ENCODE measurements around the gene NBL1. TPM values are rescaled to one million over a fixed set of nuclear protein-coding genes. Genes with fewer than 3 reads are reported as not detected.
A peak's percentile ranks its signal among the peaks of the same experiment; 100 is the strongest.

The NBL1 gene
- total and polyA plus RNA-seq, 9 of the 15 experiments (the other 6 are each of a cell fraction or from before 2014, with no cell fraction given): 0.10 to 3.7 (median 1.8) TPM; not detected in 1

DNA sequence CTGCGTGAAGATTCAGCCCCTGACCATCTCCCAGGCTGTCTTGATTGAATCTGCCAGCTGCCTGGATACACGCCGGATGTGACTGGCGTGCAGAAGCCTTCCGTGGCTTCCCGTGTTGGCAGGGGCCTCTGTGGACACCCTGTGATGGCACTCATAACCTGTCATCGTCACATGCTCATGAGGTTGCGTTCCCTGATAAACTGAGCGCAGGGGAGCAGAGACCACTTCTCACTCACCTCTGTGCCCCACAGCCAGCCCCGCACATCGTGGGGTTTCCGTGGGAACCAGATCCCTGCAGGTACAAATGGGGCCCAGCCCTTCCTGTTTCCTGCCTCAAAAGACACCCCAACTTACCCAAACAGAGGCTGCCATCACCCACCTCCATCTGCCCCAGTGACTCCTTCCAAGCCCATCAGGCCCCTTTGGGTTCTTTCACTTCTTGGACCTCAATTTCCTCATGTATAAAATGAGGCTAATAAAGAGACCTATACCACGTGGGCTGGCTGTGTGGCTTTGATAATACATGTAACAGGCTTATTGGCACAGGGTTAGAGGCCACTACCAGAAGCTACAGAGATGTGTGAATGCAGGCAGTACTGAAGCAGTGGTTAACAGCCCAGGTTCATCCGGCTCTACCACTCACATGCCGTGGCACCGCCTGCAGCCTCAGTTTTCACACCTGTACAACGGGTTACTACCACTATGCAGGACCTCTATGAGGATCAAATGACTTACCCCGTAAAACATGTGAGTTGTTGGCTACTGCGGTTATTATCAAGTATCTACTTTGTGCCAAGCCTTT is 44.1 kb downstream of the NBL1 start:
- H3K79me2 ChIP-seq (ENCODE audit: control insufficient read depth, insufficient read depth, low read length): no peaks in the 10 kb centered on the region
- H4K20me1 ChIP-seq (replicated peaks; ENCODE audit: control insufficient read depth, insufficient read depth, low read length): no peaks in the 10 kb centered on the region
- ChIA-PET POLR2A (interaction anchor here (1.4 kb wide), 1 partner anchor 10 kb away, joined by 3 read pairs; no protein-coding TSS in a partner anchor), CTCF (ENCODE audit: low intra/inter-chr PET ratio) (no interaction called here)
- FAIRE-seq: no peak
- no peak for DNase-seq (ENCODE audit: extremely low read depth in 1 of 4, low spot score in 3 of 4)
- ATAC-seq: no peak
- H3K27ac ChIP-seq (ENCODE audit: extremely low read depth, low read depth, low read length): no peak overlapping the region
- H3K27me3 ChIP-seq (ENCODE audit: control insufficient read depth in 2 of 2, insufficient read depth in 2 of 2, low read length in 2 of 2): peaks cover 7 to 36% of the 10 kb centered on the region in 2 experiments; a peak in 4 of 5 replicates
- no peak overlapping the region for H3K4me3 ChIP-seq
- H3K9me3 ChIP-seq (replicated peaks; ENCODE audit: control insufficient read depth, insufficient read depth, low read depth, low read length): no peaks in the 10 kb centered on the region
- TF ChIP-seq RBM25 (IDR thresholded peaks at IDR 0.05; ENCODE audit: low read depth, low read length, severe bottlenecking): peak; percentile 68
- TF ChIP-seq, protein P1, sequence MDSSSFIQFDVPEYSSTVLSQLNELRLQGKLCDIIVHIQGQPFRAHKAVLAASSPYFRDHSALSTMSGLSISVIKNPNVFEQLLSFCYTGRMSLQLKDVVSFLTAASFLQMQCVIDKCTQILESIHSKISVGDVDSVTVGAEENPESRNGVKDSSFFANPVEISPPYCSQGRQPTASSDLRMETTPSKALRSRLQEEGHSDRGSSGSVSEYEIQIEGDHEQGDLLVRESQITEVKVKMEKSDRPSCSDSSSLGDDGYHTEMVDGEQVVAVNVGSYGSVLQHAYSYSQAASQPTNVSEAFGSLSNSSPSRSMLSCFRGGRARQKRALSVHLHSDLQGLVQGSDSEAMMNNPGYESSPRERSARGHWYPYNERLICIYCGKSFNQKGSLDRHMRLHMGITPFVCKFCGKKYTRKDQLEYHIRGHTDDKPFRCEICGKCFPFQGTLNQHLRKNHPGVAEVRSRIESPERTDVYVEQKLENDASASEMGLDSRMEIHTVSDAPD (CRISPR knock-in tag; IDR thresholded peaks at IDR 0.05): no peak
- no TSS peak for BruUV-seq (replicated peaks)
- intact Hi-C loops (cut with micrococcal nuclease) (no loop called here), in situ Hi-C loops (cut with MboI) (no loop called here)
- H3K4me2 ChIP-seq (ENCODE audit: insufficient read depth, low read length): no peak overlapping the region
- no peaks in the 10 kb centered on the region for H3K36me3 ChIP-seq (ENCODE audit: control insufficient read depth, insufficient read depth, low read length)
- no peaks in the 10 kb centered on the region for H3K4me1 ChIP-seq (replicated peaks in 1 of 2; ENCODE audit: control insufficient read depth in 2 of 2, insufficient read depth in 2 of 2, low read length in 2 of 2)
- H2AFZ ChIP-seq (ENCODE audit: low read depth, low read length): no peak overlapping the region
- H3K9me1 ChIP-seq (ENCODE audit: control insufficient read depth, insufficient read depth, low read length): no peaks in the 10 kb centered on the region
- H3K9ac ChIP-seq (ENCODE audit: insufficient read depth in 1 of 2, low read depth in 2 of 2, low read length in 2 of 2): no peak overlapping the region; a peak in 1 of 4 replicates
- WGBS (ENCODE audit: insufficient coverage, low coverage, missing lambda C conversion rate): 2% methylated on average over 19 of the region's 19 CpGs
